H9 (cell line): ENCODE data around the gene WDR59. TPM values are rescaled to one million over a fixed set of nuclear protein-coding genes. Genes with fewer than 3 reads are reported as not detected.

Source experiments
- DNase-seq: peaks from one replicate; pipeline ENCODE4 v3.0.0-alpha.2; 2017
- H2AFZ ChIP-seq: one replicate; pipeline ENCODE4 v1.6.1; 2013; ENCODE audit warnings: mild to moderate bottlenecking, low read length, control low read depth, moderate library complexity
- H2AK5ac ChIP-seq: 2 replicates; pipeline ENCODE4 v1.6.1; 2013; ENCODE audit warnings: low read length, control low read depth, mixed read lengths; ENCODE audit not compliant: insufficient read length
- H2BK120ac ChIP-seq: one replicate; pipeline ENCODE4 v1.6.1; 2013; ENCODE audit warnings: low read depth, mild to moderate bottlenecking, low read length, control low read depth, inconsistent platforms; ENCODE audit not compliant: poor library complexity, severe bottlenecking
- H2BK12ac ChIP-seq: 2 replicates; pipeline ENCODE4 v1.6.1; 2013; ENCODE audit warnings: low read length, control low read depth, mixed read lengths, low read depth; ENCODE audit not compliant: insufficient read length
- H2BK15ac ChIP-seq: 2 replicates; pipeline ENCODE4 v1.6.1; 2013; ENCODE audit warnings: low read depth, low read length, control low read depth
- H2BK20ac ChIP-seq: one replicate; pipeline ENCODE4 v1.6.1; 2013; ENCODE audit warnings: low read depth, mild to moderate bottlenecking, low read length, control low read depth, inconsistent platforms; ENCODE audit not compliant: poor library complexity, severe bottlenecking
- H2BK5ac ChIP-seq: 2 replicates; pipeline ENCODE4 v1.6.1; 2013; ENCODE audit warnings: low read length, control low read depth, mixed read lengths; ENCODE audit not compliant: insufficient read length
- H3K14ac ChIP-seq: 2 replicates; pipeline ENCODE4 v1.6.1; 2013; ENCODE audit warnings: low read length, control low read depth; ENCODE audit not compliant: insufficient read depth
- H3K18ac ChIP-seq: 2 replicates; pipeline ENCODE4 v1.6.1; 2013; ENCODE audit warnings: low read depth, mild to moderate bottlenecking, mixed read lengths, low read length, control low read depth; ENCODE audit not compliant: insufficient read length
- H3K23ac ChIP-seq: 2 replicates; pipeline ENCODE4 v1.6.1; 2013; ENCODE audit warnings: low read length, control low read depth, mixed read lengths, low read depth; ENCODE audit not compliant: insufficient read length
- H3K23me2 ChIP-seq: 2 replicates; pipeline ENCODE4 v1.6.1; 2013; ENCODE audit warnings: low read depth, mild to moderate bottlenecking, mixed read lengths, low read length, control low read depth; ENCODE audit not compliant: insufficient read length, poor library complexity, severe bottlenecking
- H3K27ac ChIP-seq: 2 replicates; pipeline ENCODE4 v1.5.1; 2013; ENCODE audit warnings: low read length, control low read depth, mixed read lengths, low read depth; ENCODE audit not compliant: insufficient read length
- H3K27me3 ChIP-seq: 2 replicates; pipeline ENCODE4 v1.6.1; 2013; ENCODE audit warnings: low read length, control low read depth, inconsistent platforms; ENCODE audit not compliant: insufficient read depth
- H3K4ac ChIP-seq: 2 replicates; pipeline ENCODE4 v1.6.1; 2013; ENCODE audit warnings: low read depth, mild to moderate bottlenecking, control low read depth, inconsistent platforms, low read length, moderate library complexity
- H3K4me1 ChIP-seq: 2 replicates; pipeline ENCODE4 v1.6.1; 2013; ENCODE audit warnings: low read length, control low read depth, inconsistent platforms; ENCODE audit not compliant: insufficient read depth
- H3K4me2 ChIP-seq: 2 replicates; pipeline ENCODE4 v1.6.1; 2013; ENCODE audit warnings: low read length, control low read depth, mixed read lengths; ENCODE audit not compliant: insufficient read length, insufficient read depth
- H3K56ac ChIP-seq: 2 replicates; pipeline ENCODE4 v1.6.1; 2013; ENCODE audit warnings: low read depth, mild to moderate bottlenecking, mixed read lengths, low read length, control low read depth; ENCODE audit not compliant: insufficient read length
- H3K79me1 ChIP-seq: 2 replicates; pipeline ENCODE4 v1.6.1; 2013; ENCODE audit warnings: low read depth, mild to moderate bottlenecking, moderate library complexity, low read length, control low read depth, inconsistent platforms; ENCODE audit not compliant: insufficient read depth, poor library complexity, severe bottlenecking
- H3K79me2 ChIP-seq: 2 replicates; pipeline ENCODE4 v1.6.1; 2013; ENCODE audit warnings: low read length, control low read depth, inconsistent platforms; ENCODE audit not compliant: insufficient read depth
- H3K9ac ChIP-seq: 2 replicates; pipeline ENCODE4 v1.6.1; 2013; ENCODE audit warnings: low read length, control low read depth, mixed read lengths; ENCODE audit not compliant: insufficient read length; ENCODE audit errors: extremely low read depth
- H3K9me3 ChIP-seq: one replicate; pipeline ENCODE4 v1.6.1; 2013; ENCODE audit warnings: low read depth, low read length, inconsistent platforms; ENCODE audit not compliant: control insufficient read depth
- H3T11ph ChIP-seq: one replicate; pipeline ENCODE4 v1.6.1; 2013; ENCODE audit warnings: mild to moderate bottlenecking, low read length, control low read depth, inconsistent platforms
- H4K20me1 ChIP-seq: one replicate; pipeline ENCODE4 v1.6.1; 2013; ENCODE audit not compliant: control insufficient read depth, insufficient read length, insufficient read depth
- H4K5ac ChIP-seq: 2 replicates; pipeline ENCODE4 v1.6.1; 2013; ENCODE audit warnings: low read depth, mild to moderate bottlenecking, mixed read lengths, low read length, control low read depth; ENCODE audit not compliant: insufficient read length
- H4K8ac ChIP-seq: replicated peaks from 2 replicates; pipeline ENCODE4 v1.6.1; 2013; ENCODE audit warnings: low read length, control low read depth, mixed read lengths, low read depth; ENCODE audit not compliant: insufficient read length
- H4K91ac ChIP-seq: 2 replicates; pipeline ENCODE4 v1.6.1; 2013; ENCODE audit warnings: low read depth, mild to moderate bottlenecking, moderate library complexity, mixed read lengths, low read length, control low read depth; ENCODE audit not compliant: insufficient read length
- H3K27ac Mint-ChIP-seq, 3 experiments: 2 replicates in 2 of 3; 3 replicates in 1 of 3; pipeline ENCODE4 v1.8.0; 2020 to 2021; ENCODE audit warnings: mixed read lengths in 3 of 3, mild to moderate bottlenecking in 1 of 3, moderate library complexity in 1 of 3
- H3K27me3 Mint-ChIP-seq: 2 replicates; pipeline ENCODE4 v1.8.0; 2021; ENCODE audit warnings: low read depth, mild to moderate bottlenecking, moderate library complexity, mixed read lengths
- H3K36me3 Mint-ChIP-seq, 3 experiments: 2 replicates in 2 of 3; 3 replicates in 1 of 3; pipeline ENCODE4 v1.8.0; 2020 to 2021; ENCODE audit warnings: low read depth in 3 of 3, mixed read lengths in 3 of 3; ENCODE audit not compliant: insufficient read depth in 1 of 3
- H3K4me1 Mint-ChIP-seq, 2 experiments: 2 replicates each; pipeline ENCODE4 v1.8.0; 2020; ENCODE audit warnings: mixed read lengths in 2 of 2
- H3K4me3 Mint-ChIP-seq, 2 experiments: 2 replicates in 1 of 2; 3 replicates in 1 of 2; pipeline ENCODE4 v1.8.0; 2020 to 2021; ENCODE audit warnings: mild to moderate bottlenecking in 2 of 2, mixed read lengths in 2 of 2, moderate library complexity in 1 of 2
- H3K9me3 Mint-ChIP-seq, 2 experiments: 2 replicates in 1 of 2; 3 replicates in 1 of 2; pipeline ENCODE4 v1.8.0; 2020; ENCODE audit warnings: mild to moderate bottlenecking in 2 of 2, mixed read lengths in 2 of 2, moderate library complexity in 1 of 2
- CTCF ChIP-seq: fragments of 200-600 bp; sonication (generic); conservative IDR thresholded peaks from 3 replicates; pipeline ENCODE4 v1.8.0; 2021; ENCODE audit warnings: antibody characterized with exemption, mild to moderate bottlenecking
- total RNA-seq: library from RNA; stranded (reverse); gene quantifications from 2 replicates; pipeline ENCODE4 v1.2.1, GENCODE V29; 2021

WDR59 gene
- total RNA-seq, 1 experiment from 2014 or later, result 97.5 TPM

- Histone ChIP-seq H3T11ph (no peak overlapping the region), H2BK15ac (no peak overlapping the region), H4K5ac (no peak overlapping the region), H2BK12ac (no peak overlapping the region), H2AK5ac (no peak overlapping the region), H3K79me1 (no peaks in the 10 kb centered on the region), H3K14ac (no peak overlapping the region), H3K23ac (no peak overlapping the region), H2BK120ac (no peak overlapping the region), H3K79me2 (no peaks in the 10 kb centered on the region), H3K9me3 (no peaks in the 10 kb centered on the region), H4K20me1 (no peaks in the 10 kb centered on the region), H4K91ac (no peak overlapping the region), H3K18ac (no peak overlapping the region), H2BK20ac (no peak overlapping the region), H2BK5ac (no peak overlapping the region), H3K56ac (no peak overlapping the region), H3K27ac (no peak overlapping the region), H3K27me3 (no peaks in the 10 kb centered on the region), H4K8ac (no peak overlapping the region), H3K4me2 (no peak overlapping the region), H3K4ac (no peak overlapping the region), H3K9ac (no peak overlapping the region), H2AFZ (no peak overlapping the region), H3K4me1 (no peaks in the 10 kb centered on the region), H3K23me2 (no peaks in the 10 kb centered on the region)
- DNase-seq, result no peak
- no peak for TF ChIP-seq CTCF
- Mint-ChIP-seq H3K36me3 (peaks cover 34 to 76% (median 59%) of the 10 kb centered on the region in 3 experiments), H3K4me1 (no peaks in the 10 kb centered on the region), H3K27me3 (no peaks in the 10 kb centered on the region), H3K4me3 (no peak overlapping the region), H3K27ac (no peak overlapping the region), H3K9me3 (no peaks in the 10 kb centered on the region)
Observed at GRCh38 chr16:74939688-74940087, 45.2 kb downstream of the WDR59 start.
